Measurements from ENCODE around the gene ZSWIM5.
A peak's percentile ranks its signal among the peaks of the same experiment; 100 is the strongest.
"Not testable (repeated sequence)": the region's sequence is repeated elsewhere in the genome, so short reads cannot be mapped to it uniquely, and the experiment has no call there.

Gene ZSWIM5

GRCh38 chr1:45200906-45201500 lies 5.4 kb downstream of the ZSWIM5 start:
- no peak for DNase-seq

- no peak for DNase-seq
Observed at GRCh38 chr1:45200435-45200834, 6.0 kb downstream of the ZSWIM5 start.

DNA sequence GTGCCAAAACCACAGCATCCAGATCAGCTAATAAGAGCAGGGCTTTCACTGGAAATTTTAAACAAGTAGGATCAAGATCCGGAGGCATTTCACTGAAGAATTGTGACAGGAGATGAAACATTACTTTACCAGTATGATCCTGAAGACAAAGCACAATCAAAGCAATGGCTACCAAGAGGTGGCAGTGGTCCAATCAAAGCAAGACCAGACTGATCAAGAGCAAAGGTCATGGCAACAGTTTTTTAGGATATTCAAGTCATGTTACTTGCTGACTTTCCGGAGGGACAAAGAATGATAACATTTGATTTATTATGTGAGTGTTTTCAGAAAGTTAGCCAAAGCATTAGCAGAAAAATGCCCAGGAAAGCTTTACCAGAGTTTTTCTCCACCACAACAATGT lies 8.2 kb downstream of the ZSWIM5 start:
- no peak for DNase-seq

GRCh38 chr1:45196863-45197262 lies 9.5 kb downstream of the ZSWIM5 start:
- DNase-seq, result no peak

GRCh38 chr1:45191418-45191783 lies 15.0 kb downstream of the ZSWIM5 start:
- no peak for DNase-seq

- no peak for DNase-seq
Observed at GRCh38 chr1:45187725-45188124, 18.7 kb downstream of the ZSWIM5 start.

- not testable (repeated sequence) for DNase-seq
Observed at GRCh38 chr1:45179918-45180519, 26.4 kb downstream of the ZSWIM5 start.

- DNase-seq, result no peak
Observed at GRCh38 chr1:45177452-45177851, 29.0 kb downstream of the ZSWIM5 start.

- DNase-seq, result no peak
Observed at GRCh38 chr1:45172764-45173163, 33.6 kb downstream of the ZSWIM5 start.

DNA sequence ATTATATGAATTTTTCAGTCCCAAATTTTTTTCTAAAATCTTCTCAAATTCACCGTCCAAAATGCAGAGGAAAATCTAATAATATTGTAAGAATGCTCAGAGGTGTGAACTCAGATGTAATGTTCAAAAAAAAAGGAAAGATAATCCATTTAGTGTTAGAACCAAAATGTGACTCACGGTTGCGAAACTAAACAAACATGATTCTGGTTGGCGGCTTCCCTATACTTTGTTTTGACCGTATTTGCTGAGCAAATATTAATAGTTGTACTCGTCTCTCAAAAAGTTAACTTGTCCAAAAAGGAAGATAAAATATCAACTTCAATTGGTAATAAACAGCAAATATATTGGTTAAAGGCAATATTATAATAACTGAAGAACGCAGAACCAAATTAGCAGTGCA lies 34.4 kb downstream of the ZSWIM5 start:
- DNase-seq, result peak; percentile 5 to 27

DNA sequence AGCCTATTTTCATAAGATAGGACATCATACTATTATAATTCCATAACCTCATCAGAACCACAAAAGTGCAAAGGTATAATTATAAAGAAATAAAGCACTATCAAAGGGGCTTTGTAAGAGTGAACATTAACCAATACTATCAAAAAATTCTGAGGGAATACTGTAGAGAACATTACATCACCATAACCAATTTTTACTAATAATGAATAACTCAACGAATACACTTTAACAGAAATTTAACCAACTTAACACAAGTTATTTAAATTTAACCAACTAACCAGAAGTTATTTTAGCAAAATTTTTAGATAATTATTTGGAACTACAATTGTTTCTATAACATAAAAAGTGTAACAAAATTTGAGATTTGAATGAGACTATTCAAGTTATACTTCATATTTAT lies 34.8 kb downstream of the ZSWIM5 start:
- no peak for DNase-seq

DNA sequence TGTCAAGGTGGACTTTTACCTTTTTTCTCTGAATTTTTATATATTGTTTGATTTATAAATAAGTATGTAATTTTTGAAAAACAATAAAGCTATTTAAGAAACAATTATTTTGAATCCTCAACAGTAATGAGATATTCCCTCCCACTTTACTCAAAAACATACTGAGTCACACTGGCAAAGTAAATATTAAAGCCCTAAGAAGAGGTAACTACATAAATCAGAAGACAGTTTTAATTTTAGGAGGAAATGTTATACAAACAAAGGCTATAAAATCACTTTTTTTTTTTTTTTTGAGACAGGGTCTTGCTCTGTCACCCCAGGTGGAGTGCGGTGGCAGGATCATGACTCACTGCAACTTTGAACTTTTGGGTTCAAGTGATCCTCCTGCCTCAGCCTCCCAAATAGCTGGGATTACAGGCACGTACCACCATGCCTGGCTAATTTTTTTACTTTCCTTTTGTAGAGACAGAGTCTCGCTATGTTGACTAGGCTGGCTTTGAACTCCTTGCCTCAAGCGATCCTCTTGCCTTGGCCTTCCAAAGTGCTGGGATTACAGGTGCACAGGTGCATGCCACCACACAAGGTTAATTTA lies 36.2 kb downstream of the ZSWIM5 start:
- no peak for DNase-seq

- DNase-seq, result not testable (repeated sequence)
Observed at GRCh38 chr1:45167947-45168346, 38.5 kb downstream of the ZSWIM5 start.

- not testable (repeated sequence) for DNase-seq
Observed at GRCh38 chr1:45164307-45164706, 42.1 kb downstream of the ZSWIM5 start.

GRCh38 chr1:45163111-45163510 lies 43.3 kb downstream of the ZSWIM5 start:
- not testable (repeated sequence) for DNase-seq

DNA sequence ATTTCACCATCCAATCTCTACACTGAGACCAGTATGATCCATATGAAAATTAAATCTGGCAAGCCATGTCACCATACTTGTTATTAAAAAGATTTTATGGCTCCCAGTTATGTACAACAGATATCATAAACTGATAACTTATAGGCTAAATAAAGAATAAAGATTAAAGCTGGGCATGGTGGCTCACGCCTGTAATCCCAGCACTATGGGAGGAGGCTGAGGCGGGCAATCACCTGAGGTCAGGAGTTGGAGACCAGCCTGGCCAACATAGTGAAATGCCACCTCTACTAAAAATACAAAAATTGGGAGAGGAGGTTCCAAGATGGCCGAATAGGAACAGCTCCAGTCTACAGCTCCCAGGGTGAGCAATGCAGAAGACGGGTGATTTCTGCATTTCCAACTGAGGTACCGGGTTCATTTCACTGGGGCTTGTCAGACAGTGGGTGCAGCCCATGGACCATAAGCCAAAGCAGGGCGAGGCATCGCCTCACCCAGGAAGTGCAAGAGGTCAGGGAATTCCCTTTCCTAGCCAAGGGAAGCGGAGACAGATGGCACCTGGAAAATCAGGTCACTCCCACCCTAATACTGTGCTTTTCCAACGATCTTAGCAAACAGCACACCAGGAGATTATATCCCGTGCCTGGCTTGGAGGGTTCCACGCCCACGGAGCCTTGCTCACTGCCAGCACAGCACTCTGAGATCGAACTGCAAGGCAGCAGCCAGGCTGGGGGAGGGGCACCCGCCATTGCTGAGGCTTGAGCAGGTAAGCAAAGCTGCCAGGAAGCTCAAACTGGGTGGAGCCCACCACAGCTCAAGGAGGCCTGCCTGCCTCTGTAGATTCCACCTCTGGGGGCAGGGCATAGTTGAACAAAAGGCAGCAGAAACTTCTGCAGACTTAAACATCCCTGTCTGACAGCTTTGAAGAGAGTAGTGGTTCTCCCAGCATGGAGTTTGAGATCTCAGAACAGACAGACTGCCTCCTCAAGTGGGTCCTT lies 44.1 kb downstream of the ZSWIM5 start:
- DNase-seq, result not testable (repeated sequence)

- DNase-seq, result no peak
Observed at GRCh38 chr1:45155957-45156356, 50.4 kb downstream of the ZSWIM5 start.

DNA sequence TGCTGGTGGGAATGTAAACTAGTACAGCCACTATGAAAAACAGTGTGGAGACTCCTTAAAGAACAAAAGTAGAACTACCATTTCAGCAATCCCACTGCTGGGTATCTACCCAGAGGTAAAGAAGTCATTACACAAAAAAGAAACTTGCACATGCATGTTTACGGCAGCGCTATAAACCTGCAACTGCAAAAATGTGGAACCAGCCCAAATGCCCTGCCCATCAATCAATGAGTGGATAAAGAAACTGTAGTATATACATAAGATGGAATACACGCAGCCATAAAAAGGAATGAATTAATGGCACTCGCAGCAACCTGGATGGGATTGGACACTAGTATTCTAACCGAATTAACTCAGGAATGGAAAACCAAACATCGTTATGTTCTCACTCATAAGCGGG lies 51.0 kb downstream of the ZSWIM5 start:
- no peak for DNase-seq

DNA sequence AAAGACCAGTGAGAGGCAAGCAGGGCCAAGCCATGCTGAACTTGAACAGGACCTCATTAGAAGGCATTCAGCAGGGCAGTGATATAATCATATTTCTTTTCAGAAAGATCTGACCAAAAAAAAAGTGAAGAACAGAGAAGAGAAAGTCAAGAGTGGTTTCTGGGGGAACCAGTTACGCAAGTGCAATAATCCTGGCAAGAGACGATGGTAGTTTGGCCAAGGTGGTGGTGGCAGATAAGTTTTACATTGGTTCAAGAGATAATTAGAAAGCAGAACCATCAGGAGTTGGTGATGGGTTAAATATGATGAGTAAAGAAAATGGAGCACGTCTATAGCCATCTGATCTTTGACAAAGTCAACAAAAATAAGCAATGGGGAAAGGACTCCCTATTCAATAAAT lies 54.3 kb downstream of the ZSWIM5 start:
- DNase-seq, result no peak

DNA sequence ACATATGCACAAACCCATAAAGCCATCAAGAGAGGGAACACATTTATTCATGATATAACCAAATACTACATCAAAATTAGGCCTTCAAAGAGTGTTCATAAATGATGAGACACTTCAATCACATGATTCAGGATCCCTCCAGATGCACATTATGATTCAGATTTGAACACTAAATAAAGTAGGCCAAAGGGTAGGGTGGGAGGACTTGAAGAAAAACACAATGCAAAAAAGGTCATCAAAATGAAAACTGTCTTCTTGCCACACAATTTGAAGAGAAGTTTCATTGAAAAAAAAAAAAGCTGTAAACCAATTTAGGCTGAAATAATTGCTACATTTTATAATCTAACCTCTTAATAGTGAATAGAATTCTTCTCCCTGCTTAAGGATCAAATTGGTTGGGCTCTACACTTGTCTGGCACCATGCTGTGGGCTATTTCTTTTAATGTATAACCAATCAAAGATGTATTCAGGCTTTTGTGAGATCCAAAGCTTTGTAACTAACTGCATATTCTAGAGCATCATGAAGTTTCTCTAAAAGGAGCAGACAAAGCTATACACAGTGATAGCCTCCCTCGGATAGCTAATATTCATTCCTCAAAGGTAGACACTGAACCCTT lies 58.1 kb downstream of the ZSWIM5 start:
- no peak for DNase-seq

- no peak for DNase-seq
Observed at GRCh38 chr1:45146833-45147232, 59.6 kb downstream of the ZSWIM5 start.

DNA sequence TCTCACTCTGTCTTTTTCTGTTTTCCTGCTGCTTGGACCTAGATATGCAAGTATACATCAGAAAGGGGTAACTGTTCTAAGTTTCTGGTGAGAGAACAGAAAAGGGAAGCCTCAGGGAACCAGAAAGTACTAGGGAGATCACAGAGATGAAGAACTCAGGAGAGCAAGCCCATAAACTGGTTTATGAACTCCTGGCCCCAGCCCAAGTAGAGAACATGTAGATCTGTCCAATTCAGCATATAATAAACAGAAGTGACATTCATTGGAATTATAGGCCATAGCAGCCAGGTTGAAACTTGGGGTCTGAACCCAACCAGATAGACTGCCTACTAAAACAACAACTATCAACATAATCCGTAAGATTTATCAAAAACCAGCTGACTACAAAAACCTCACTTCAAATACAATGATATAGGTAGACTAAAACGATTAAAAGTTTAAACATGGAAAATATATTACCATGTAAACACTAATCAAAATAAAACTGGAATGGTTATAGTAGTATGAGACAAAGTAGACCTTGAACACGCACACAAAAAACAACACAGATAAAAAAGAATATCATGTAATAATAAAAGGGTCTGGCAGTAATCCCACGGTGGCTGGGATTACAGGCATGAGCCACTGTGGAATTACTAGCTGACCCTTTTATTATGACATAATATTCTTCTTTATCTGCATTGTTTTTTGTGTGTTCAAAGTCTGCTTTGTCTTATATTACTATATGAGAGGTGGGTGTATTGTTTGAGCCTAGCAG lies 65.0 kb downstream of the ZSWIM5 start:
- no peak for DNase-seq

Data from inflammatory macrophage (primary cell).